ENCODE measurements around the gene XG.
"Not testable (repeated sequence)": the region's sequence is repeated elsewhere in the genome, so short reads cannot be mapped to it uniquely, and the experiment has no call there.

- TF ChIP-seq, protein P1, sequence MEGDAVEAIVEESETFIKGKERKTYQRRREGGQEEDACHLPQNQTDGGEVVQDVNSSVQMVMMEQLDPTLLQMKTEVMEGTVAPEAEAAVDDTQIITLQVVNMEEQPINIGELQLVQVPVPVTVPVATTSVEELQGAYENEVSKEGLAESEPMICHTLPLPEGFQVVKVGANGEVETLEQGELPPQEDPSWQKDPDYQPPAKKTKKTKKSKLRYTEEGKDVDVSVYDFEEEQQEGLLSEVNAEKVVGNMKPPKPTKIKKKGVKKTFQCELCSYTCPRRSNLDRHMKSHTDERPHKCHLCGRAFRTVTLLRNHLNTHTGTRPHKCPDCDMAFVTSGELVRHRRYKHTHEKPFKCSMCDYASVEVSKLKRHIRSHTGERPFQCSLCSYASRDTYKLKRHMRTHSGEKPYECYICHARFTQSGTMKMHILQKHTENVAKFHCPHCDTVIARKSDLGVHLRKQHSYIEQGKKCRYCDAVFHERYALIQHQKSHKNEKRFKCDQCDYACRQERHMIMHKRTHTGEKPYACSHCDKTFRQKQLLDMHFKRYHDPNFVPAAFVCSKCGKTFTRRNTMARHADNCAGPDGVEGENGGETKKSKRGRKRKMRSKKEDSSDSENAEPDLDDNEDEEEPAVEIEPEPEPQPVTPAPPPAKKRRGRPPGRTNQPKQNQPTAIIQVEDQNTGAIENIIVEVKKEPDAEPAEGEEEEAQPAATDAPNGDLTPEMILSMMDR (IDR thresholded peaks at IDR 0.05; ENCODE audit: low read depth, low read length), result not testable (repeated sequence)
- TF ChIP-seq MYC (IDR thresholded peaks at IDR 0.05; ENCODE audit: low read depth, low read length); POLR2A (IDR thresholded peaks at IDR 0.05; ENCODE audit: extremely low read depth, insufficient read length): not testable (repeated sequence)
Observed at GRCh38 chrX:2773166-2774055, 21.6 kb downstream of the XG start.
